ENCODE measurements around the gene USP10. TPM values are rescaled to one million over a fixed set of nuclear protein-coding genes. Genes with fewer than 3 reads are reported as not detected.

Gene USP10
- total RNA-seq, 5 donors from 2014 or later (not counting 1 experiment from before 2014, with no cell fraction given): 80.4 to 122 (median 104) TPM

GRCh38 chr16:84780063-84780462 is 80.3 kb downstream of the USP10 start:
- Histone ChIP-seq H3K36me3 (ENCODE audit: control insufficient read depth in 2 of 2, extremely low read depth in 1 of 2, insufficient read depth in 1 of 2, low read length in 1 of 2) (peaks cover 13 to 41% of the 10 kb centered on the region in 2 donors), H3K27ac (ENCODE audit: low read length) (no peak overlapping the region), H3K9me3 (no peaks in the 10 kb centered on the region), H3K27me3 (replicated peaks in 1 of 2; ENCODE audit: control insufficient read depth in 2 of 2, extremely low read depth in 1 of 2, insufficient read depth in 2 of 2, low read length in 1 of 2) (no peaks in the 10 kb centered on the region), H3K4me1 (ENCODE audit: control insufficient read depth in 1 of 2, extremely low read depth in 1 of 2, insufficient read depth in 2 of 2, low read length in 2 of 2) (no peaks in the 10 kb centered on the region), H3K4me3 (ENCODE audit: control insufficient read depth in 1 of 2, extremely low read depth in 1 of 2, low read length in 1 of 2) (no peak overlapping the region)
- 100% methylated on average over 7 of the region's 11 CpGs for WGBS (ENCODE audit: insufficient coverage)
- ChIA-PET CTCF (no interaction called here), POLR2A (no interaction called here)
- no peak overlapping the region for H3K4me3 Mint-ChIP-seq
- H3K9me3 Mint-ChIP-seq: no peaks in the 10 kb centered on the region
- peaks cover 37% of the 10 kb centered on the region for H3K36me3 Mint-ChIP-seq
- no peak for ATAC-seq (replicated peaks in 1 of 4)
- no peaks in the 10 kb centered on the region for H3K27me3 Mint-ChIP-seq
- DNase-seq: no peak
- peaks cover 0 to under 1% (median 0%) of the 10 kb centered on the region in 3 donors for H3K4me1 Mint-ChIP-seq
- H3K27ac Mint-ChIP-seq: no peak overlapping the region

GRCh38 chr16:84780544-84781376 is 81.0 kb downstream of the USP10 start:
- CTCF ChIA-PET: no interaction called here

GRCh38 chr16:84782846-84783245 is 83.0 kb downstream of the USP10 start:
- peaks cover 0 to 2% (median 0%) of the 10 kb centered on the region in 3 donors for H3K4me1 Mint-ChIP-seq
- H3K36me3 Mint-ChIP-seq: peaks cover 23% of the 10 kb centered on the region
- Histone ChIP-seq H3K4me1 (ENCODE audit: control insufficient read depth in 1 of 2, extremely low read depth in 1 of 2, insufficient read depth in 2 of 2, low read length in 2 of 2) (no peaks in the 10 kb centered on the region), H3K4me3 (ENCODE audit: control insufficient read depth in 1 of 2, extremely low read depth in 1 of 2, low read length in 1 of 2) (no peak overlapping the region), H3K9me3 (no peaks in the 10 kb centered on the region), H3K27ac (ENCODE audit: low read length) (no peak overlapping the region), H3K36me3 (ENCODE audit: control insufficient read depth in 2 of 2, extremely low read depth in 1 of 2, insufficient read depth in 1 of 2, low read length in 1 of 2) (peaks cover 14 to 15% of the 10 kb centered on the region in 2 donors), H3K27me3 (replicated peaks in 1 of 2; ENCODE audit: control insufficient read depth in 2 of 2, extremely low read depth in 1 of 2, insufficient read depth in 2 of 2, low read length in 1 of 2) (no peaks in the 10 kb centered on the region)
- DNase-seq: no peak
- CTCF ChIA-PET: no interaction called here
- no peak overlapping the region for H3K4me3 Mint-ChIP-seq
- ATAC-seq (replicated peaks in 1 of 4): no peak
- no peak overlapping the region for H3K27ac Mint-ChIP-seq
- 85% methylated on average over 2 of the region's 2 CpGs for WGBS (ENCODE audit: insufficient coverage)
- POLR2A ChIA-PET: no interaction called here
- H3K27me3 Mint-ChIP-seq: no peaks in the 10 kb centered on the region
- H3K9me3 Mint-ChIP-seq: no peaks in the 10 kb centered on the region

More at GRCh38 chr16:84780544-84781376, 81.0 kb downstream of the USP10 start:
- H3K27me3 Mint-ChIP-seq: no peaks in the 10 kb centered on the region
- H3K27me3 ChIP-seq (replicated peaks in 1 of 2; ENCODE audit: control insufficient read depth in 2 of 2, extremely low read depth in 1 of 2, insufficient read depth in 2 of 2, low read length in 1 of 2): no peaks in the 10 kb centered on the region
- DNase-seq (no peak), ATAC-seq (replicated peaks in 1 of 4) (no peak)
- H3K9me3 ChIP-seq: no peaks in the 10 kb centered on the region
- 93% methylated on average over 10 of the region's 12 CpGs for WGBS (ENCODE audit: insufficient coverage)
- POLR2A ChIA-PET: no interaction called here
- H3K27ac ChIP-seq (ENCODE audit: low read length): no peak overlapping the region
- H3K4me3 ChIP-seq (ENCODE audit: control insufficient read depth in 1 of 2, extremely low read depth in 1 of 2, low read length in 1 of 2): no peak overlapping the region
- H3K4me1 Mint-ChIP-seq: peaks cover 0 to 2% (median 0%) of the 10 kb centered on the region in 3 donors
- no peak overlapping the region for H3K27ac Mint-ChIP-seq
- H3K4me3 Mint-ChIP-seq: no peak overlapping the region
- H3K4me1 ChIP-seq (ENCODE audit: control insufficient read depth in 1 of 2, extremely low read depth in 1 of 2, insufficient read depth in 2 of 2, low read length in 2 of 2): no peaks in the 10 kb centered on the region
- H3K36me3 ChIP-seq (ENCODE audit: control insufficient read depth in 2 of 2, extremely low read depth in 1 of 2, insufficient read depth in 1 of 2, low read length in 1 of 2): peaks cover 18 to 34% of the 10 kb centered on the region in 2 donors
- H3K9me3 Mint-ChIP-seq: no peaks in the 10 kb centered on the region
- H3K36me3 Mint-ChIP-seq: peaks cover 33% of the 10 kb centered on the region

GRCh38 chr16:84785843-84786581 is 86.2 kb downstream of the USP10 start:
- ChIA-PET CTCF (interaction anchor here in 1 of 2 donors (0.5 kb wide), 1 partner anchor 88 kb away, joined by 6 read pairs; no protein-coding TSS in a partner anchor), POLR2A (no interaction called here)
- Mint-ChIP-seq H3K27me3 (no peaks in the 10 kb centered on the region), H3K36me3 (no peaks in the 10 kb centered on the region), H3K4me1 (peaks cover 0 to 2% (median 0%) of the 10 kb centered on the region in 3 donors), H3K9me3 (no peaks in the 10 kb centered on the region), H3K27ac (no peak overlapping the region), H3K4me3 (no peak overlapping the region)
- Histone ChIP-seq H3K36me3 (ENCODE audit: control insufficient read depth in 2 of 2, extremely low read depth in 1 of 2, insufficient read depth in 1 of 2, low read length in 1 of 2) (peaks cover 0 to 10% of the 10 kb centered on the region in 2 donors), H3K27ac (ENCODE audit: low read length) (no peak overlapping the region), H3K4me1 (ENCODE audit: control insufficient read depth in 1 of 2, extremely low read depth in 1 of 2, insufficient read depth in 2 of 2, low read length in 2 of 2) (no peaks in the 10 kb centered on the region), H3K9me3 (no peaks in the 10 kb centered on the region), H3K27me3 (replicated peaks in 1 of 2; ENCODE audit: control insufficient read depth in 2 of 2, extremely low read depth in 1 of 2, insufficient read depth in 2 of 2, low read length in 1 of 2) (no peaks in the 10 kb centered on the region), H3K4me3 (ENCODE audit: control insufficient read depth in 1 of 2, extremely low read depth in 1 of 2, low read length in 1 of 2) (no peak overlapping the region)
- ATAC-seq (replicated peaks in 1 of 4) (no peak), DNase-seq (no peak)
- WGBS (ENCODE audit: insufficient coverage): 89% methylated on average over 8 of the region's 11 CpGs

- Mint-ChIP-seq H3K27ac (no peak overlapping the region), H3K4me1 (peaks cover 0 to 2% (median 0%) of the 10 kb centered on the region in 3 donors), H3K9me3 (no peaks in the 10 kb centered on the region), H3K27me3 (no peaks in the 10 kb centered on the region), H3K4me3 (no peak overlapping the region), H3K36me3 (no peaks in the 10 kb centered on the region)
- Histone ChIP-seq H3K4me3 (ENCODE audit: control insufficient read depth in 1 of 2, extremely low read depth in 1 of 2, low read length in 1 of 2) (no peak overlapping the region), H3K27ac (ENCODE audit: low read length) (no peak overlapping the region), H3K9me3 (no peaks in the 10 kb centered on the region), H3K36me3 (ENCODE audit: control insufficient read depth in 2 of 2, extremely low read depth in 1 of 2, insufficient read depth in 1 of 2, low read length in 1 of 2) (peaks cover 0 to 10% of the 10 kb centered on the region in 2 donors), H3K27me3 (replicated peaks in 1 of 2; ENCODE audit: control insufficient read depth in 2 of 2, extremely low read depth in 1 of 2, insufficient read depth in 2 of 2, low read length in 1 of 2) (no peaks in the 10 kb centered on the region), H3K4me1 (ENCODE audit: control insufficient read depth in 1 of 2, extremely low read depth in 1 of 2, insufficient read depth in 2 of 2, low read length in 2 of 2) (no peaks in the 10 kb centered on the region)
- ATAC-seq (replicated peaks in 1 of 4): no peak
- no peak for DNase-seq
- ChIA-PET CTCF (no interaction called here), POLR2A (no interaction called here)
- WGBS (ENCODE audit: insufficient coverage): 97% methylated on average over 12 of the region's 13 CpGs
Measured at GRCh38 chr16:84786605-84787262, 86.9 kb downstream of the USP10 start.

GRCh38 chr16:84787263-84787622 is 87.4 kb downstream of the USP10 start:
- no peaks in the 10 kb centered on the region for H3K27me3 ChIP-seq (replicated peaks in 1 of 2; ENCODE audit: control insufficient read depth in 2 of 2, extremely low read depth in 1 of 2, insufficient read depth in 2 of 2, low read length in 1 of 2)
- 95% methylated on average over 2 of the region's 5 CpGs for WGBS (ENCODE audit: insufficient coverage)
- H3K36me3 ChIP-seq (ENCODE audit: control insufficient read depth in 2 of 2, extremely low read depth in 1 of 2, insufficient read depth in 1 of 2, low read length in 1 of 2): peaks cover 0 to 10% of the 10 kb centered on the region in 2 donors
- H3K27ac Mint-ChIP-seq: no peak overlapping the region
- H3K4me1 Mint-ChIP-seq: peaks cover 0 to 2% (median 0%) of the 10 kb centered on the region in 3 donors
- H3K4me3 ChIP-seq (ENCODE audit: control insufficient read depth in 1 of 2, extremely low read depth in 1 of 2, low read length in 1 of 2): no peak overlapping the region
- H3K9me3 ChIP-seq: no peaks in the 10 kb centered on the region
- no peak overlapping the region for H3K27ac ChIP-seq (ENCODE audit: low read length)
- no peaks in the 10 kb centered on the region for H3K9me3 Mint-ChIP-seq
- no peaks in the 10 kb centered on the region for H3K4me1 ChIP-seq (ENCODE audit: control insufficient read depth in 1 of 2, extremely low read depth in 1 of 2, insufficient read depth in 2 of 2, low read length in 2 of 2)
- POLR2A ChIA-PET: no interaction called here
- H3K36me3 Mint-ChIP-seq: no peaks in the 10 kb centered on the region
- no peak overlapping the region for H3K4me3 Mint-ChIP-seq
- no peaks in the 10 kb centered on the region for H3K27me3 Mint-ChIP-seq
- DNase-seq (no peak), ATAC-seq (replicated peaks in 1 of 4) (no peak)
- CTCF ChIA-PET: no interaction called here
